Ovary (tissue), 3 donors: ENCODE results near the gene DUX4.
"Not testable (repeated sequence)": the region's sequence is repeated elsewhere in the genome, so short reads cannot be mapped to it uniquely, and the experiment has no call there.

ENCODE experiments used
- CTCF ChIP-seq, 3 donors: fragments of 450-650 bp in 2 of 3; fragments of 200-600 bp in 1 of 3; IDR thresholded peaks; one replicate each; pipeline versions ENCODE4 v1.5.1 to v1.8.0; 2016 to 2022; ENCODE audit warnings: antibody characterized with exemption in 3 of 3, mild to moderate bottlenecking in 1 of 3
- EP300 ChIP-seq: sonication (generic); formaldehyde crosslinking; IDR thresholded peaks from one replicate; pipeline ENCODE4 v1.6.1; 2017; ENCODE audit warnings: antibody characterized with exemption
- POLR2A ChIP-seq: fragments of 450-650 bp; IDR thresholded peaks from one replicate; pipeline ENCODE4 v1.6.1; 2017; ENCODE audit warnings: antibody characterized with exemption, mild to moderate bottlenecking, moderate library complexity
- donor health status: DM: no; HTN: no; CAD: no.

GRCh38 chr4:190180947-190181346, 7.4 kb downstream of the DUX4 start:
- not testable (repeated sequence) for TF ChIP-seq CTCF (IDR thresholded peaks at IDR 0.05); EP300; POLR2A
